NCI-H1417 treated with DMSO at 0.1 percent for 48 hours (cell line): ENCODE results near the gene FAM3C.

Experiments used
- DNase-seq: peaks from one replicate; lab custom pipeline; 2025; lab: John Stamatoyannopoulos, UW

Gene FAM3C

DNA sequence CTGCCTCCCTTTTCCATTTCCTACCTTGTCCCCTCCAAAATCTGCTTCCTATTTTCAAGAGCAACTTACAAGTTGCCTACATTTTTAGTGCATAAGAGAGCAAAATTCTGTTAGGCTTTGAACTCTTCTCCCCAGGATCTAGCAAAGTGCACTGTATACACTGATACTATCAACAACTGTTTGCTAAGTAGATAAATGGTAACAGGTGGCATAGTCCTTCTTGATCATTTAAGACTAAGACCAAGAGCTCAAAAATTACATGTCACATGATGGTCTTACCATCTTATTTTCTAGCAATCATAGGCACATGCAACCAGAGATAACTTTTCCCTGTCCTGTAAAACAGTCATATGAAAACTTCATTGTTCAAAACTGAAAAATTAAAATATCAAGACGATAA is 16.2 kb downstream of the FAM3C start:
- DNase-seq, result no peak

DNA sequence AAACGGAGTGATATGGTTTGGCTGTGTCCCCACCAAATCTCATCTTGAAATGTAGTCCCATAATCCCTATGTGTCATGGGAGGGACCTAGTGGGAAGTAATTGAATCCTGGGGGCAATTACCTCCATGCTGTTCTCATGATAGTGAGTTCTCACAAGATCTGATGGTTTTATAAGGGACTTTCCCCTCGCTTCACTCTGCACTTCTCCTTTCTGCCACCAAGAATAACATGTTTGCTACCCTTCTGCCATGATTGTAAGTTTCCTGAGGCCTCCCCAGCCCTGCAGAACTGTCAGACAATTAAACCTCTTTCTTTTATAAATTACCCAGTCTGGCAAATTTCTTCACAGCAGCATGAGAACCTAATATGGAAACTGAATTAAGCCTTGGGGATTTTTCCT is 19.1 kb downstream of the FAM3C start:
- no peak for DNase-seq

DNA sequence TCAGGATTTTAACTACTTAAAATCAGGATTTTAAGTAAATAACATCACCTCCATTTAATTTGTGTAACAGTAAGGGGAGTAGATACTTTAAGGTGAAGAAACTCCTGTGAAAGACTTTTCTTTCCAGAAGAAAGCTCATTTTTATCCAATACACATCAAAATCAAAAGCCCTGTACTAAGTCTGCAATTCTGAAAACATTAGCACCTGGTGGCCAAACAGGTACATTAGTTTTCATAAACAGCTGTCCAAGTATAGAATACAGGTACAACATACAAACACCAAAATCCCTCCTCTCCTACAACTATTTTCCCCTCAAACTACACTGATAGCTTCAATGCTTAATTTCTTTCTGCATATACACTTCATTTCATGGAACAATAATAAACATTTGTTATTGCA is 22.9 kb downstream of the FAM3C start:
- no peak for DNase-seq

DNA sequence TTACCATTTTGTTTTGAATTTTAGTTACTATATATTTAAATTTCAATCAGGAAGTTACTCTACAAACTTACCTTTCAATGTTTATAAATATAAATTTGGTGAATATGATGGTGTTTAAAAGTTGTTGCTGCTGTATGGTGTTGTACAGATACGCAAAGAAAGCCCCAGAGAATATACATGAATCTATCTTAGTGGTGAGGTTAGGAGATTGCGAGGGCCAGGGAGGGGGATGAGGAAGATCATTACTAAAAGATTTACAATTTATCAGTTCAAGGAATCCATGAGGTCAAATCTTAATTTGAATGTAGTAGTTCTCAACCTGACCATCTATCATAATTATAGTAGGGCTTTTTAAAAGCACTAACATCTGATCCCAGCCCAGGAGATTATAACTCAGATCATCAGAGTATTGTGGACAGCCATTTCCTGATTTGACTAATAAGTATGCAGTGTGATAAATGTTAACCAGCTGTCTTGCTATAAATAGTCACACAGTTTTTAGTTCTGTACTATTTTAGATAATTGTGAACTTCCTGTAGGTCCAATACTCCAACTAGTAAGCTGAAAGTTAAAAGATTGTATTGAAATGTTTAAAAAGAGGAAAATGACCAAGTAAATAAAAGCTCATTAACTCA is 23.6 kb downstream of the FAM3C start:
- no peak for DNase-seq

DNA sequence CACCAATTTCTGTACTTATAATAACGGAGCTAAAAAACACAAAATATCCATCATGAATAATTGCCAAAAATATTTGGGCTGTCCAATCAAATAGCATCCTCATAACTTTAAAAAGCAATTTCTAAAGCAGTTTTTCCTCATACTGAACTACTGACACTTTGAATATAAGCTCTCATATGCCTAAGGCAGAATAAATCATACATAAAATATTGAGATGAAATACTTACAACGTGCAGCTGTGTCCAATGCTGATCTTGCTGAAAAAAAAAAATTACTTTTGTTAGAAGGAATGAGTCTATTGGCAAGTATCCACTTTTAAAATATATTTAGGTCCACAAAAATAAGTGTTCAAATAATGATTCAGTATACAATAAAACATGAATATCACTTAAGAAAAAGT is 24.2 kb downstream of the FAM3C start:
- DNase-seq, result no peak

DNA sequence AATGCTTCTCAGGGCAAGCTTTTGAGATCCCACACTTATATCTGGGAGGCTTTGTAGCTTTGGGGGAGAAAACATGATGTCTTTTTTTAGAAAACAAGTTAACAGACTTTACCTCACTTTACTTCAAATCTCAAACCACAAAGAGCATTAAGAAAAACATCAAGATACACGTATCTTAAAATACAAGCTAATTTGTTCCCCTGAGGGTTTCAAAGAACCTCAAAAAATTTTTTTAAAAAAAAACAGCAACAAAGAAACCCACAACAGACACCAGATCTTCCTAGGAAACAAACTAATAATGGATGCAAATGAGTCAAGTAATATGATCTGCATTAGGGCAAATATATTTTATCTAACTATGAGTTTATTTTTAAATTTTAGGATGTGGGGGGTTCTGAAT is 24.7 kb downstream of the FAM3C start:
- DNase-seq, result no peak

DNA sequence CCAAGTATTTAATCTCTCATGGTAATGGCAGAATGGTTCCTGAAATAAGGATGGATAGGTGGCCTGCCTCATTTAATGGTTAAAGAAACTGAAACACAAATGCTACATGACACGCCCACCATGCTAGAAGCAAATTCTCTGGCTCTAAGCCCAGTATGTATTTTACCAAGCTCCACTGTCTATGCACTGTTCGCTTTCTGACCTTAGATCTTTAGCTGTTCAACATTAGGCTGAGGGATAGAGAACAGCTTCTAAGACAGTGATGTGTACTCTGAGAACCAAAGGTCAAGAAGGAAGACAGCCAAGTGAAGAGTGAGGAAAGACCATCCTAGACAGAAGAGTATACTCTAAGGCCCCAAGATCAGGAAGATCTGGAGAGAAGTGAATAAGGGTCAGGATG is 26.6 kb downstream of the FAM3C start:
- DNase-seq, result no peak

DNA sequence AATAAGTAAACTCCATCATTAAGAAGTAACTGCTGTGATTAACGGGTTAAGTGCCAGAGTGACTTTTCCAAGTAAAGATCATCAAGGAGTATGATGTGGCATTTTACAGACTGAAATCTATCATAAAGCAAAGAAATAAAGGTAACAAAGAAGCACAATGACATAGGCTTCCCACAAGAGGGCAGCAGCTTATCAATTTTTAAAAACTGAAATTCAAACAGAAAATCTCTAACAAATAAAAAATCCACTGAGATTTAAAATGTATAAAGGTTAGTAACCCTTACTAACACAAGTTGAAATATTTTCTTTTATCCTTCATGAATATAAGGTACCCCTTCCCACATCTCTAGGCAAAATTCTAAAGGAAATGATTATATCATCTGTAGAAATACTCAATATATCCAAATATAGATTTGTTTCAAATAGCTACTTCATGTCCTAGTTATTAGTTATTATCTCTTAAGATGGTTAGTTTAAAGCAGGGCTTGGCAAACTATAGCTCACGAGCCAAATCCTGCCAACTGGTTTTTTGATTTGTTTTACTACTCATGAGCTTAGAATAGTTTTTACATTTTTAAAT is 29.2 kb downstream of the FAM3C start:
- DNase-seq, result peak; percentile 31

DNA sequence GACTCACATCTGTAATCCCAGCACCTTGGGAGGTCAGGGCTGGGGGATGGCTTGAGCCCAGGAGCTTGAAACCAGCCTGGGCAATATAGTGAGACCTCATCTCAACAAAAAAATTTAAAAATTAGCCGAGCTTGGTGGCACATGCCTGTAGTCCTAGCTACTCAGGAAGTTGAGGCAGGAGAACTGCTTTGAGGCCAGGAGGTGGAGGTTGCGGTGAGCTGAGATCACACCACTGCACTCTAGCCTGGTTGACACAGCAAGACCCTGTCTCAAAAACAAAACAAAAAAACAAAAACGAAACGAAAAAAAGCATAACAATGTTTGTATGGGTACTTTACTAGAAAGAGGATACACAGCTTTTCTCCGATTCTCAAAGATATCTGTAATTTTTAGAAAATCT is 35.5 kb downstream of the FAM3C start:
- no peak for DNase-seq

DNA sequence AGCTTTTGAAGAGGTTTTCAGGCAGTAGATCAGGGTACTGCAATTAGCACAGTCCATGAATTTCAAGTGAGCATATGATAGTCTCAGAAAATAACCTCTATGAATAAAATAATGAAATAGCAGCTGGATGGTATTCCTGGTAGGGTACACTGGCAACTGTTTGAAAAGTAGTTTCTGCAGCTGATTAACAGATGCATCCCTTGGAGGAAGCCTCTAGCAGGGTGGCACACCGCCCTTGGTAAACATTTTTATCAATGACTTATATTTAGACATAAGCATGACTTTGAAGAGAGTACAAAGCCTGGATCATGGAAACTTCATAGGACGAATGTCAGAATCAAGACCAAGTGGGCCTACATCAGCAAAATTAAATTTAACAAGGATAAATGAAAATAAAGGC is 40.5 kb downstream of the FAM3C start:
- DNase-seq, result no peak

DNA sequence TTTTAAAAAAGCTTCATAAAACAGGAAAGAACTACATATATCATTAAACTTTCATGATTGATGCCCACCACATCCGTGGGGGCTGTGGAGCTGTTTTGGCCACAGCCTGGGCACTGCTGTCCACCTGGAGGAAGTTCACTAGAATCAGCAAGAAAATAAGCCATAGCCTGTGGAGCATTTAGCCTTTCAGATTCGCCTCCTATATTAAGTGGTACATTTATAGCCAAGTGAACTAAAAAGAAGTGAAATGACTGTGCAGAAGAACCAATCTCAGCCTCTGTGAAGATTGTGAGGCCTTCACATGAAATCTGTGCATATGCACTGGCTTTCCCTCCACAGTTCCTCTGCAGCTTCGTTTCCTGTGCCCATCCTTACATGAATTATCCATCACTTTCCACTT is 43.8 kb downstream of the FAM3C start:
- DNase-seq, result no peak

DNA sequence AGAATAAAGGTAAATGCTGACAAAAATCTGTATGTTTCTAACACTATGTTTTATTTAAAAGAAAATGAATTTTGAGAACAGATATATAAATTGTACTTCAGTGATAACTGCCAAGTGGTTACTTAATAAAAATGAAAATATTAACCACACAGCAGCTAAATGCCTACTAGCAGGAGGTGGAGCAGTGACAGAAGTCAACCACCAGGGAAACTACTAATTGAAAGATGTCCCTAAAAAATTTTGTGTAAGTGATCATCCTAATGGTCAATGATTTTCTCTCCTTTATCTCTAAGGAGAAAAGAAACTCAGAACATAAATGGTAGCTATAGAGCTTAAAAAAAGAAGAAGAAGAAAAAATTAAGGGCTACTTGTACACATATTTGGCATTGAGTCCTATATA is 44.4 kb downstream of the FAM3C start:
- no peak for DNase-seq

DNA sequence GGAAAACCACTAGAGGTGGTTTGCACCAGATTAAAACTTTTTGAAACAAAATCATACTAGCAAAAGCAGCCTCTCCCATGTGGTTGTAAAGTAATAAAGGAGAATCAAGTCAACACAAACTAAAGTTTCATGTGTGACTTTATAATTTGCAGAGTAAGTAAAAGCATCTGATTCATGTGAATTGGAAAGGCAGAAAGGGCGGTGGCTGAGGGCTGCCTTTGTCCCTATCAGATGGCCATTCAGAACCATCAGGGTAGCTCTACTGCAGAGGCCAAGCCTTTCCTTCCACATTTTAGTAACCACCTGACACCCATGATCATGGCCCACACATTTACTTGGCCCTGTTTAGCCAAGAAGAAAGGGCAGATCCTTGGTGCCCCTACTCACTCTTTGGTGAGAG is 51.6 kb downstream of the FAM3C start:
- no peak for DNase-seq

DNA sequence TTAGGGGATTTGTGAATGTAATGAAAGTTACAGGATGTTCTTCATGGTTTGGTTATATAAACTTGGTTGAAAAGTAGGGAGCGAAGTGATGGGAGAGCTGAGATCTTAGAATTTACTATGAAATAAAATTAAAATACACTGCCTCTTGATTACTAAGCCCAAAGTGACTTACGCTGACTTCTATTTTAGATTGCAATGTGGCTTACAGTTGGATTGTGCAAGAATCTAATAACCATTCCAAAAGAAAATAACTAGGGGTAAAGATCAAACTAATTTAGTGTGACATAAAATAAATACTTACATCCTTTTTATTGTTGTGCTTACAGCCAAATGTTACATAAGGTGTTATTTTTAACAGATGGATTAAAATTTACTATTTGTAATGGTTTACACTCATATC is 52.0 kb downstream of the FAM3C start:
- DNase-seq, result no peak

DNA sequence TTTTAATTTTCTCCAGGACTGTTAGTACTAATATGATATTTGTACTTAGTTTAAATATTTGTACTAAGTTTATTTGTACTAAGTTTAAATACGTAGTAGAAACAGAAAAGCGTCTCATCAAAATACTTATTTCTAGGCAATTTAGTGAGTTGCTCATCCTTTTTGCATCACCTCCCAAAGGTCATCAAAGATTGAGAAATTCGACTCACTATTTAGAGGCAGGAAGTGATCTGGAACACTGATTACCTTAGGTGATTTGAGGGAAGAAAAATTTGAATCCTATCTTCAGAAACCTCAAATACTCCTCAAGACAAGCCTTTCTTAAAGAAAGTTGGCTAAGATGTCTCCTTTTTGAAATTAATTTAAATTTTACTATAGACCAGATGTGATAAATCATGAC is 52.8 kb downstream of the FAM3C start:
- DNase-seq, result no peak

DNA sequence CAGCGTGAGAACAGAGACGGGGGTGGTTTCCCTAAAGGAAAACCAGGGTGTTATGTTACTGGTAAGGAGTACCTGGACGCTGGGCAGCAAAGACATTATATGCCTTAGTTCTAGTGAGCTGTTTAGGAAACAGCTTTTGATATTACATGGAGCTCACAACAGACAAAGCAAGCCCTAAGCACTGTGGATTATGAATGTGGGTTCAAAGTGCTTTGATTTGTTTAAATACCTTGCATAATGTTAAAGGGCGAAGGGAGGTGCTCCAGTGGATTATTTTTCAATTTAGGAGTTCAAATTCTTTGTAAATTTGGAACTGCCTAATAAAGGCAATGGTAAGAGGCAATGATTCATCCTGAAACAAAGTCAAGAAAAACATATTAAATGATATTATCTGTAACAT is 53.5 kb downstream of the FAM3C start:
- no peak for DNase-seq

DNA sequence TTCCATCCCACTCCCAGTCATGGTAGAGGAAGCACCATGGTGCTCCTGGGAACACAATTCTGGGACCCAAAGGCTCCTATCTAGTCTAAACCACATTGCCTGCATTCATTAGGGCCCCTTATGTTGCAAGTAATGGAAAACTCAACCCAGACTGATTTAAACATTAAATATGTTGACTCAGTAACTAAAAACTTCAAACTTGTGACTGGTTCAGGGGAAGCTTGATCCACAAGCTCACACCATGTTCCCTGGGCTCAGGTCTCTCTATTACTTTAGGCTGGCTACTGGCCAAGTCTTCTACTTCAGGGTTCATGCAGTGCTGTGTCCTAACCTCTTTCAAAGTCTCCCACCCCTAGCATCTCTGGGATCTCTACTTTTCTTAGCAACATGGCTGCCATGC is 54.2 kb downstream of the FAM3C start:
- DNase-seq, result no peak

DNA sequence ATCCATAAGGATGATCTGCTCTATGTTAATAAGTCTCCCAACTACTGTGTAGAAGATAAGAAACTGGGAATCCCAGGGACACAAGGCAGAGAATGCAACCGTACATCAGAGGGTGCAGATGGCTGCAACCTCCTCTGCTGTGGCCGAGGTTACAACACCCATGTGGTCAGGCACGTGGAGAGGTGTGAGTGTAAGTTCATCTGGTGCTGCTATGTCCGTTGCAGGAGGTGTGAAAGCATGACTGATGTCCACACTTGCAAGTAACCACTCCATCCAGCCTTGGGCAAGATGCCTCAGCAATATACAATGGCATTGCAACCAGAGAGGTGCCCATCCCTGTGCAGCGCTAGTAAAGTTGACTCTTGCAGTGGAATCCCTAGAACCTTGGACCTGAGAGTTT is 57.0 kb downstream of the FAM3C start:
- no peak for DNase-seq

DNA sequence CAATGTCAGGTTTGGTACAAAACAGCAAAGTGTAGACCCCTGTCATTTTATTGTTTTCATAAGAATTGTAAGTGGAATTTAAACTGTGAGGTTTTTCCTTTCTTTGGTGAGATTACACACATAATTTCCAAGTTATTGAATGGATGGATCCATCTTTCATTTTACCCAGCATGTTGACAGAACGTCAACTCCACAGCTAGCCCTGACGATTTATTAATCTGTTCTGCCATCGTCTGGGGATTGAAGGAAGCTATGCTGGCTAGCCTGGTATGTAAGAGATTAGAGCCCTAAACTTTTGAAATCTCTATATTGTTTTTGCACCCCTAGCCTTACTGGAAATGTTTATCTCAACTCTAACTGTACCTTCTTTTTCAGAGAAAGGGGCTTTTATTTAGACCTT is 58.7 kb downstream of the FAM3C start:
- no peak for DNase-seq

DNA sequence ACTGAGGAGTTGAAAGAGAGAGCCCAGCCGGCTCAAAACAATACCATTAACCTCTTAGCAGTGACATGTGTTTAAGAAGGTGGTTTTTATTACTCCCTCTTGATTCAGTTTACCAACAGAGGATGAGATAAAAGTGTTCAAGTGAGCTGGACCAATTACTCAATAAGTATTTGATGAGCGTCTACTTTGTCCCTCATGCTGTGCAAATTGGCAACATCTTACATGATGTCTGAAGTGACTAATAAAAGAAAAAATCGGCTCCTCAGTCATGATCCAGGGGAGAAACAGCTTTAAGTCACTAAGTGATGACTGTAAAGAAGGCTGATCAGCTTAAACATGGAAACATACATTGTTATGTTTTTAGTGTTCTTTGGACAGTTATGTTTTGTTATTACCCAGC is 59.5 kb downstream of the FAM3C start:
- DNase-seq, result no peak

DNA sequence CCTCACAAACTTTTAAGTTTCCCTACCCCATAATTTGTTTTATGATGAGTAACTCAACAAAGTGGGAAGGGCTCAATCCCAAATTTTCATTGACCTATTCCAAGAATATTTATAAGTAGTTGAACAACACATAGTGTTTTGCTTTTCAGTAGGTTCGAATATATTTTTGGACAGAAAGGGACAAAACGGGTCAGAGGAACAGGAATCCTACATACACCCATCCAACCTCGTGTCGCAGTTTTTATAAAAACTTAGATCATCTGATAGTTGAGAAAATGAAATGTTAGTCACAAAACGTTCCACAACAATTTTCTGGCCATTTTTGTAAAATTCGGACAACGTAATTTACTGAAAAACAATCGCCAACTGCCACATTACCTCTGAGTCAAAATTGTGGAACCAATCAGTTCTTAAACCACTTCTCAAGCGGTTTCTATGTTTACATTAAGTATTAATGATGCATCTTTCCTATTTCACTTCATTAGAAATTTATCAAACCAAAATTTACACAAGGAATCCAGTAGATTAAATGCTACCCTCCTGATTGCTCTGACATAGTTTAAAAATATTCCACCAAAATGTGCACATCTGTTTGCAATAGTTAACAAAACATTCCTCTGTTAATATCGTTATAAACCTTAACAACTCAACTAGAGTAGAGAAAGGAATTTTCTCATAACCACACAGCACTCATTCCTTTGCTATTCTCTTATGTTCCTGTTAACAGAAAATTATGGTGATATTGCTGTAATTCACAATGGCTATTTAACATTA is 61.0 kb downstream of the FAM3C start:
- DNase-seq, result no peak

DNA sequence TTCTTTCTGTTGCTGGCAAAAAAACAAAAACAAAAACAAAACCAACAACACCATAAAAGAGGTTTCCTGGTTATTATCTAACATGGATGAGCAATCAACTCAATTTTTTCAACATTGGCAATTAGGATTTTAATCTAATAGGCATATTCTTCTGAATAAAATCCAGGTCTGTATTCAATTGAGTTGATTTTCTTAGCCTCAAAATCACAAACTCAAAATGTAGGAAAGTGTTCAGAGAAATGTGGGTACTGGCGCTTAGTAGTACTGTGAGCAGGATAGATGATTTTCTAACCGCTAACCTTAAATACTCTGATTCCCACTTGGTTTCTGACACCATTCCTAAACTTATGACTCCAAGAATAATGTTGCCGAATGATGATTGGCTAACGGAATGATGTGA is 61.7 kb downstream of the FAM3C start:
- DNase-seq, result no peak

DNA sequence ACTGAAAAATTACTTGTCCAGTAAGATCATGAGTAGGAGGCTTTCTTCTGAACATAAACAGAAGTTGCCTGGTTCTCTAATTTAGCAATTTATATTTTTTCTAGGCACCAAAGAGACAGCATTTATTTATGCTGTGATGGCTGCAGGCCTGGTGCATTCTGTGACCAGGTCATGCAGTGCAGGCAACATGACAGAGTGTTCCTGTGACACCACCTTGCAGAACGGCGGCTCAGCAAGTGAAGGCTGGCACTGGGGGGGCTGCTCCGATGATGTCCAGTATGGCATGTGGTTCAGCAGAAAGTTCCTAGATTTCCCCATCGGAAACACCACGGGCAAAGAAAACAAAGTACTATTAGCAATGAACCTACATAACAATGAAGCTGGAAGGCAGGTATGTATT is 64.5 kb downstream of the FAM3C start:
- DNase-seq, result no peak

DNA sequence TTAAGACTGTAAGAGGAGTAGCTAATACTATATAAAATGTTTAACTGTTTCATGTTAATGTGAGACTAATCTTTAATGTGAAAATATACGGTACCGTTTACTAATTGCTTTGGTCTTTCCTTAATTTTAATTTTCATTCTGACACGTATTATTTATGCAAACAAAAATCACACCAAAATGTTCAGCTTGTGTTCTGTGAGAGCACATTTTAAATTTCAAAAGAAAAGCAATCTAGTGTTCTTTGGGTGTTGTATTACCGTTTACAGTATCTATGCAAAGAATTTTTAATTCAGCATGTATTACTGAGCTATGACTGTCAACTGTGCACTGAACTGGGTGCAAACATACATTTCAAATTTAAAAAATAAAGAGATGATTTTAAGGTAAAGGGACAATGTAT is 65.1 kb downstream of the FAM3C start:
- DNase-seq, result no peak
